Endodermal cell (in vitro differentiated cells): Measurements from ENCODE around the gene FBXL2. TPM values are rescaled to one million over a fixed set of nuclear protein-coding genes. Genes with fewer than 3 reads are reported as not detected.

Experiments used
- DNase-seq: peaks from one replicate; pipeline ENCODE4 v3.0.0-alpha.2; 2017
- H3K27ac ChIP-seq: 2 replicates; pipeline ENCODE4 v1.5.1; 2013; ENCODE audit warnings: mild to moderate bottlenecking, low read depth, low read length, moderate library complexity
- H3K27me3 ChIP-seq: 2 replicates; pipeline ENCODE4 v1.6.1; 2013; ENCODE audit warnings: mild to moderate bottlenecking, low read length, moderate library complexity; ENCODE audit not compliant: insufficient read depth, control insufficient read depth, poor library complexity, severe bottlenecking
- H3K36me3 ChIP-seq: 2 replicates; pipeline ENCODE4 v1.7.0; 2013; ENCODE audit warnings: mild to moderate bottlenecking, low read length, moderate library complexity; ENCODE audit not compliant: control insufficient read depth, insufficient read depth
- H3K4me1 ChIP-seq: one replicate; pipeline ENCODE4 v1.7.0; 2013; ENCODE audit warnings: low read length; ENCODE audit not compliant: control insufficient read depth, insufficient read depth
- H3K4me3 ChIP-seq: 2 replicates; pipeline ENCODE4 v1.5.1; 2013; ENCODE audit warnings: mild to moderate bottlenecking, low read length, moderate library complexity
- H3K9ac ChIP-seq: 2 replicates; pipeline ENCODE4 v1.6.1; 2013; ENCODE audit warnings: mild to moderate bottlenecking, low read length, moderate library complexity; ENCODE audit not compliant: poor library complexity, severe bottlenecking; ENCODE audit errors: extremely low read depth
- H3K9me3 ChIP-seq: 2 replicates; pipeline ENCODE4 v1.6.1; 2013; ENCODE audit warnings: mild to moderate bottlenecking, low read length, moderate library complexity; ENCODE audit not compliant: control insufficient read depth
- H3K27ac Mint-ChIP-seq: 2 replicates; pipeline ENCODE4 v1.8.0; 2020; ENCODE audit warnings: mixed read lengths
- H3K27me3 Mint-ChIP-seq: 2 replicates; pipeline ENCODE4 v1.8.0; 2021; ENCODE audit warnings: mild to moderate bottlenecking, mixed read lengths; ENCODE audit not compliant: insufficient read depth
- H3K36me3 Mint-ChIP-seq: 2 replicates; pipeline ENCODE4 v1.8.0; 2020; ENCODE audit warnings: low read depth, mixed read lengths
- H3K4me1 Mint-ChIP-seq: 2 replicates; pipeline ENCODE4 v1.8.0; 2020; ENCODE audit warnings: mixed read lengths
- H3K4me3 Mint-ChIP-seq: 2 replicates; pipeline ENCODE4 v1.8.0; 2020; ENCODE audit warnings: mild to moderate bottlenecking, moderate library complexity, mixed read lengths
- H3K9me3 Mint-ChIP-seq: 2 replicates; pipeline ENCODE4 v1.8.0; 2020; ENCODE audit warnings: mild to moderate bottlenecking, mixed read lengths
- CTCF ChIP-seq: fragments of 200-600 bp; sonication (generic); conservative IDR thresholded peaks from 2 replicates; pipeline ENCODE4 v1.5.0; 2021; ENCODE audit warnings: antibody characterized with exemption, mild to moderate bottlenecking
- WGBS, 2 experiments: methylation state at CpG; one replicate each; pipeline versions ENCODE4 v1.1.5 to v1.1.7; 2013; ENCODE audit warnings: missing lambda C conversion rate in 2 of 2, mixed read lengths in 1 of 2; ENCODE audit not compliant: insufficient coverage in 1 of 2, insufficient read length in 1 of 2; 5-methylcytosine and 5-hydroxymethylcytosine counted together
- total RNA-seq, 2 donors: library from RNA; stranded (reverse); fragmentation: NEBNext Ultra II Directional in 1 of 2; extraction: Animal tissue kit (Norgen Biotek cat#: 25700) in 1 of 2; gene quantifications; 2 replicates in 1 of 2; 3 replicates in 1 of 2; pipeline ENCODE4 v1.2.1, GENCODE V29; 2021

Gene FBXL2
- total RNA-seq, 2 donors from 2014 or later, result 12.4 to 18.2 TPM

- Histone ChIP-seq H3K4me3 (no peak overlapping the region), H3K9me3 (no peaks in the 10 kb centered on the region), H3K9ac (no peak overlapping the region), H3K4me1 (no peaks in the 10 kb centered on the region), H3K27ac (no peak overlapping the region), H3K36me3 (no peaks in the 10 kb centered on the region), H3K27me3 (no peaks in the 10 kb centered on the region)
- no peaks in the 10 kb centered on the region for H3K4me1 Mint-ChIP-seq
- H3K27ac Mint-ChIP-seq, result no peak overlapping the region
- peaks cover 1% of the 10 kb centered on the region for H3K9me3 Mint-ChIP-seq
- whole genome bisulfite sequencing, 2 experiments, result 92 to 100% methylated on average over 4 of the region's 4 CpGs
- no peak overlapping the region for H3K4me3 Mint-ChIP-seq
- H3K27me3 Mint-ChIP-seq, result peaks cover under 1% of the 10 kb centered on the region
- no peak for DNase-seq
- no peak for TF ChIP-seq CTCF
- no peaks in the 10 kb centered on the region for H3K36me3 Mint-ChIP-seq
Observed at GRCh38 chr3:33237439-33237838, 39.8 kb upstream of the FBXL2 start.

GRCh38 chr3:33238923-33239322 is 38.3 kb upstream of the FBXL2 start:
- DNase-seq, result no peak
- H3K27me3 ChIP-seq, result no peaks in the 10 kb centered on the region
- no peaks in the 10 kb centered on the region for H3K4me1 ChIP-seq
- Mint-ChIP-seq H3K36me3 (no peaks in the 10 kb centered on the region), H3K4me3 (no peak overlapping the region), H3K4me1 (no peaks in the 10 kb centered on the region), H3K27ac (no peak overlapping the region), H3K27me3 (peaks cover 5% of the 10 kb centered on the region), H3K9me3 (peaks cover 1% of the 10 kb centered on the region)
- H3K4me3 ChIP-seq, result no peak overlapping the region
- no peak overlapping the region for H3K27ac ChIP-seq
- no peak overlapping the region for H3K9ac ChIP-seq
- H3K9me3 ChIP-seq, result no peaks in the 10 kb centered on the region
- no peak for TF ChIP-seq CTCF
- H3K36me3 ChIP-seq, result no peaks in the 10 kb centered on the region
- WGBS, 2 experiments, result 96 to 100% methylated on average over 1 of the region's 1 CpG

GRCh38 chr3:33240261-33240660 is 37.0 kb upstream of the FBXL2 start:
- Histone ChIP-seq H3K36me3 (no peaks in the 10 kb centered on the region), H3K9me3 (no peaks in the 10 kb centered on the region), H3K9ac (no peak overlapping the region), H3K4me3 (no peak overlapping the region), H3K27ac (no peak overlapping the region), H3K4me1 (no peaks in the 10 kb centered on the region), H3K27me3 (no peaks in the 10 kb centered on the region)
- H3K4me3 Mint-ChIP-seq, result no peak overlapping the region
- no peaks in the 10 kb centered on the region for H3K36me3 Mint-ChIP-seq
- no peaks in the 10 kb centered on the region for H3K4me1 Mint-ChIP-seq
- H3K27me3 Mint-ChIP-seq, result peaks cover 5% of the 10 kb centered on the region
- no peak overlapping the region for H3K27ac Mint-ChIP-seq
- DNase-seq, result no peak
- H3K9me3 Mint-ChIP-seq, result peaks cover 1% of the 10 kb centered on the region
- WGBS, 2 experiments, result 86% methylated on average over 1 of the region's 1 CpG; no CpG with 5 or more reads in 1 of the 2 experiments
- no peak for TF ChIP-seq CTCF
